Measurements from ENCODE around the gene LIPC. TPM values are rescaled to one million over a fixed set of nuclear protein-coding genes. Genes with fewer than 3 reads are reported as not detected.

Gene LIPC
- total and polyA plus RNA-seq, 9 of the 15 experiments (the other 6 are each of a cell fraction or from before 2014, with no cell fraction given), result 0.07 to 0.41 (median 0.11) TPM; not detected in 2

GRCh38 chr15:58460116-58460790, 28.5 kb downstream of the LIPC start:
- DNase-seq (ENCODE audit: extremely low read depth in 1 of 4, low spot score in 3 of 4) (no peak), ATAC-seq (no peak), FAIRE-seq (no peak)
- peak overlapping the region; percentile 51 for H2AFZ ChIP-seq (ENCODE audit: low read depth, low read length)
- WGBS (ENCODE audit: insufficient coverage, low coverage, missing lambda C conversion rate), result 65% methylated on average over 10 of the region's 10 CpGs
- H3K9me3 ChIP-seq (replicated peaks; ENCODE audit: control insufficient read depth, insufficient read depth, low read depth, low read length), result no peaks in the 10 kb centered on the region
- in situ Hi-C loops (cut with MboI), result no loop called here
- H3K27ac ChIP-seq (ENCODE audit: extremely low read depth, low read depth, low read length), result no peak overlapping the region
- POLR2A ChIA-PET, result interaction anchor here (0.6 to 1.5 kb wide), 7 partner anchors 10 to 128 kb away, joined by 3 to 8 read pairs (median 4); no protein-coding TSS in a partner anchor
- TF ChIP-seq SPI1 (IDR thresholded peaks at IDR 0.05; ENCODE audit: borderline replicate concordance, low read depth, low read length) (peak; percentile 24; the same call in 1 of the 2 replicates), POLR2H (tag; IDR thresholded peaks at IDR 0.05; ENCODE audit: low read depth) (no peak)
- TF ChIP-seq, protein P1, sequence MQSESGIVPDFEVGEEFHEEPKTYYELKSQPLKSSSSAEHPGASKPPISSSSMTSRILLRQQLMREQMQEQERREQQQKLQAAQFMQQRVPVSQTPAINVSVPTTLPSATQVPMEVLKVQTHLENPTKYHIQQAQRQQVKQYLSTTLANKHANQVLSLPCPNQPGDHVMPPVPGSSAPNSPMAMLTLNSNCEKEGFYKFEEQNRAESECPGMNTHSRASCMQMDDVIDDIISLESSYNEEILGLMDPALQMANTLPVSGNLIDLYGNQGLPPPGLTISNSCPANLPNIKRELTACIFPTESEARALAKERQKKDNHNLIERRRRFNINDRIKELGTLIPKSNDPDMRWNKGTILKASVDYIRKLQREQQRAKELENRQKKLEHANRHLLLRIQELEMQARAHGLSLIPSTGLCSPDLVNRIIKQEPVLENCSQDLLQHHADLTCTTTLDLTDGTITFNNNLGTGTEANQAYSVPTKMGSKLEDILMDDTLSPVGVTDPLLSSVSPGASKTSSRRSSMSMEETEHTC (IDR thresholded peaks at IDR 0.05), result no peak
- no peaks in the 10 kb centered on the region for H3K9me1 ChIP-seq (ENCODE audit: control insufficient read depth, insufficient read depth, low read length)
- no TSS peak for BruUV-seq (replicated peaks)
- no peaks in the 10 kb centered on the region for H3K36me3 ChIP-seq (ENCODE audit: control insufficient read depth, insufficient read depth, low read length)
- H3K9ac ChIP-seq (ENCODE audit: insufficient read depth in 1 of 2, low read depth in 2 of 2, low read length in 2 of 2), result no peak overlapping the region
- H3K4me3 ChIP-seq, result no peak overlapping the region
- H3K27me3 ChIP-seq (ENCODE audit: control insufficient read depth in 2 of 2, insufficient read depth in 2 of 2, low read length in 2 of 2), result no peaks in the 10 kb centered on the region
- CTCF ChIA-PET (ENCODE audit: low intra/inter-chr PET ratio), result no interaction called here
- no peaks in the 10 kb centered on the region for H3K79me2 ChIP-seq (ENCODE audit: control insufficient read depth, insufficient read depth, low read length)
- H4K20me1 ChIP-seq (replicated peaks; ENCODE audit: control insufficient read depth, insufficient read depth, low read length), result no peaks in the 10 kb centered on the region
- intact Hi-C loops (cut with micrococcal nuclease), result no loop called here
- peaks cover 10 to 14% of the 10 kb centered on the region in 2 experiments; a peak in 4 of 5 replicates for H3K4me1 ChIP-seq (replicated peaks in 1 of 2; ENCODE audit: control insufficient read depth in 2 of 2, insufficient read depth in 2 of 2, low read length in 2 of 2)
- no peak overlapping the region for H3K4me2 ChIP-seq (ENCODE audit: insufficient read depth, low read length)
